GM18508 (cell line): ENCODE data around the gene TUT1.
A peak's percentile ranks its signal among the peaks of the same experiment; 100 is the strongest.
"Not testable (repeated sequence)": the region's sequence is repeated elsewhere in the genome, so short reads cannot be mapped to it uniquely, and the experiment has no call there.

Experiments
- ATAC-seq: cut with Tn5 transposase; IDR thresholded peaks from one replicate; pipeline ENCODE4 v1.9.1; 2021; ENCODE audit warnings: moderate number of reproducible peaks; ENCODE audit not compliant: insufficient read depth, unreplicated experiment

TUT1 gene

DNA sequence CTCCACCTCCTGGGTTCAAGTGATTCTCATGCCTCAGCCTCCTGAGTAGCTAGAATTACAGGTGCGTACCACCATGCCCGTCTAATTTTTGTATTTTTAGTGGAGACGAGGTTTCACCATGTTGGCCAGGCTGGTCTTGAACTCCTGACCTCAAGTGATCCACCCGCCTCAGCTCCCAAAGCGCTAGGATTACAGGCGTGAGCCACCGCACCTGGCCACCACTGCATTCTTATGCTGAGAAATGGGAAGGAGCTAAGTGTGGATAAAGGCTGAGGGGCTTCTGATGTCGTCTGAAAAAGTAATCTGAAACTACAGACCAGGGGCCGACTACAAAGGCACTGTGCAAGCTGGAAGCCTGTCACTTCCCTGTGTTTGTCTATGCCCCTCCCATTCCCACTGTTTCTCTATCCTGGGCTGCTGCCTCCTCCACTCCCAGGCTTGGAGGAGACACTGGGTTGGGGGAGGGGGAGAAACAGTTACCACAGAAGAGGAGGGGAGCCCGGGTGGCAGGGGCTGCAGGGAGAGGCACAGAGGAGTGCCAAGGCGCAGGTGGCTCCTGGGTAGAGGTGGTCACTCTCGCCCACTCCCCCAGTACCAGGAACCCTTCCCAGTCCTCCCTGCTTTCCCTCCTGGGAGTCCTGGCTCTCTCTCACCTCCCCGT is 13.3 kb upstream of the TUT1 start:
- ATAC-seq = no peak

DNA sequence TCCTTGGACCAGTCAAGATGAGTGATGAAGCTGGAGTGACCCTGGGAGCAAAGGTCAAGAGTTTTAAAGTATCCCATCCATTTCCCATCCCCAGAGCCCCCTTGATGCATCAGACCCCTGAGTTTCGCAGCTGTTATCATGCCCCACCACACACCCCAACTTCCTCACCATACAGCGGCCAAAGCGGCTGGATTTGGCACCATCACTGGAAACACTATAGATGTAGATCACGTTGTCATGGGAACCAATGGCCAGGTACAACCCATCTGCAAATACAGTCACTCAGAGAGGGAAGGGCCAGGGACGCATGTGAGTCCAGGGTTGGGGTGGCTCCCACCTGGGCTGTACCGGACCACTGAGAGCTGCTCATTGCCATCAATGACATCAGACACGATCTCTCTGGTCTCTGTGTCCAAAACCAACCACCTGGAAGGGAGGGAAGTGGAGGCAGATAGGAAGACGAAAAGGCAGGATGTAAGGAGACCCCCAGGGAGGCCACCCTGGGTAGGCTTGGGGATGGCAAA is 12.5 kb upstream of the TUT1 start:
- ATAC-seq = no peak

DNA sequence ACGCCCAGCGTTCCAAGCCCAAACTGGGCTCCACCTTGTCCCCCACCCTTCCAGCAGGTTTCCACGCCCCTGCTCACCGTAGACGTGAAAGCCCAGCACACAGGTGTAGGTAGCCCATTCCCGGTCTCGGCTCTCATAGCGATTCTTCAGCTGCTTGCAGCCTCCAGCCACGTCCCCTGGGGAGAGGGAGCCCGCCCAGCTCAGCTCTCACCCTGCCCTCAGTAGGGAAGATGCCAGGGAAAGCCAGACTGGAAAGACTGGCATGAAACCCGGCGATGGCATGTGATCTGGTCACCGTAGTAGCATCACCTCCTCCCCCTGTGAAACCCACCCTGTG is 11.7 kb upstream of the TUT1 start:
- no peak for ATAC-seq

DNA sequence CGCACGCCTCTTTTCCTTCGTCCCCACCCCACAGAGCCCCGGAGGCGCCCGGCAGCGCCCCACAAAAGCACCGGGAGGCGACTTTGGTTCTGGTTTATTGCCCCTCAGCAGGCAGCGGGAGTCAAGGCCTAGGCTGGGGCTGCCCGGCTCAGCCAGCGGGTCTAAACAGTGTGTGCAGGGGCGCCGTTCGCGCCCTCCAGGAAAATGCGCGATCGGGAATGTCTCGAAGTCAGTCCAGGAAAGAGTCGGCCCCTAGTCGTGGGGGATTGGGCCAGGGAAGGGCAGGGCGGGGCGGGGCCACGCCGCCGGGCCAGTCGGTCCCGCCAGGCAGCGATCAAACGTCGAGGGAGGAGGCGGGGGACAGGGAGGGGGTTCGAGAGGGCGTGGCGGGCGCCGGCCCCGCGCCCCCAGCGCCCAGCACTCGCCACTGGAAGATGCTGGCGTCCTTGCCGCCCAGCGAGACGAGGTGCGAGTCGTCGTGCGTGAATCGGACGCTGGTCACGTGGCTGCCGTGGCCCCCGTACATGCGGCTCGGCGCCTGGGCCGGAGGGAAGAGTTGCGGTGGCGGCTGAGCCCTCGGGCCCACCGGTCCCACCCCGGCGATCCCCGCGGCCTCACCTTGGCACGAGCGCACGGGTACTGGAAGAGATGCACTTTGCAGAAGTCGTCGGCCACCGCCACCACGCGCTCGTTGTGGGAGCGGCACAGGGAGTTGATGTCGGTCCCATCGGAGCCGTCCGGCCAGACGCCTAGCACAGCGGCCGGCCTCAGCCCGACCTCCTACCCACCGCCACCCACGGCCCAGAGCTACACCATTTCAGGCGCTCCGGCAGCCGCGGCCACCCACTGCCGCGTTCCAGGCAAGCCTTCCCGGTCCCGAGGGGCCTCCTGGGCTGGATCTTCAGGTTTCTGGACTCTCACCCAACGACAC is 11.1 kb upstream of the TUT1 start:
- no peak for ATAC-seq

DNA sequence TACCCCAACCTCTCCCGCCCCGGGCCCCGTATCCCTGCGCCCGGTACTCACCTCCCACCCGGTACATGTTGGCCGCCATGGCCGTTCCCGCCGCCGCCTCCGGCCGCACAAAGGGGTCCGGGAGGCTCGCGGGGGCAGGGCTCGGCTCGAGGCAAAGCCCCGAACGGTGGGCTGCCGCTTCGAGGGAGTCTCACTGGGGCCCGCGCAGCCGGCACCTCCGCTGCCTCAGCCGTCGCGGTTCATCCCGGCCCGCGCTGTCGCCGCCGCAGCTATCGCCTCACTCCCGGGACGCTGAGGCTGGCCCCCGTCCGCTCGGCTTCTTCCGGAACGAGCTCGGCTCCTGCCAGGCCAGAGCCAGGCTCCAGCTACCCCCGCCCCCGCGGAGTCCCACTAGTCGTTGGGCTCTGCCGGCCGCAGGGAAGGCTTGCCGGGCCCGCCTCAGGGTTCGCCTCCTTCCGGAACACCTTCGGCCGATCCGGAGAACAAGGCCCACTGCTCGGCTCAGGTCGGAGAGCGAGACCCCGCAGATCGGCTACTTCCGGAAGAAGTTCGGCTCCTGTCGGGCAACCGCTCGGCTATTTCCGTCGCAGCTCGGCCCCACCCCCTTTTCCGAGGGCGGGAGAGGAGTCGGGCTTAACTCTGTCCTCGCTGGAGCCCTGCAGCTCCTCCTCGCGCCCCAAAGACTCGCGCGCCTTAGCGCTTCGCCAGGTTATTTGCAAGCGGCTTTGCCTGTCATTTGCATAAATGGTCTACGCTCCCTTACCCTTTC is 10.2 kb upstream of the TUT1 start, which contains the start of gene MTA2:
MTA2 (minus strand) TSS at position 494 of the 769 bp plus-strand sequence; CDS start at position 79, 415 bp downstream.
- peak; percentile 48 for ATAC-seq

DNA sequence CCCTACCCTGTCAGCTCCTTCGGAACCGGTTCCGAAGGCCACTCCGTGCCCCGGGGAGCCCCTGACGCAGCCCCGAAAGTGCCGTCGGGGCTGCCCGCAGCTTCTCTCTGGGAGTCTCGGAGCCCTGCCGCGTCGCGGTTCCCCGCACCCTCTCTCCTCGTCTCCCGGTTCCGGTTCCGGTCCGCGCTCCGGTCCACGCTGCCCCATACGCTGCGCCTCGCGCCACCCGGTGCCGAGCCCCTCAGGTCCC is 9.7 kb upstream of the TUT1 start:
- no peak for ATAC-seq

DNA sequence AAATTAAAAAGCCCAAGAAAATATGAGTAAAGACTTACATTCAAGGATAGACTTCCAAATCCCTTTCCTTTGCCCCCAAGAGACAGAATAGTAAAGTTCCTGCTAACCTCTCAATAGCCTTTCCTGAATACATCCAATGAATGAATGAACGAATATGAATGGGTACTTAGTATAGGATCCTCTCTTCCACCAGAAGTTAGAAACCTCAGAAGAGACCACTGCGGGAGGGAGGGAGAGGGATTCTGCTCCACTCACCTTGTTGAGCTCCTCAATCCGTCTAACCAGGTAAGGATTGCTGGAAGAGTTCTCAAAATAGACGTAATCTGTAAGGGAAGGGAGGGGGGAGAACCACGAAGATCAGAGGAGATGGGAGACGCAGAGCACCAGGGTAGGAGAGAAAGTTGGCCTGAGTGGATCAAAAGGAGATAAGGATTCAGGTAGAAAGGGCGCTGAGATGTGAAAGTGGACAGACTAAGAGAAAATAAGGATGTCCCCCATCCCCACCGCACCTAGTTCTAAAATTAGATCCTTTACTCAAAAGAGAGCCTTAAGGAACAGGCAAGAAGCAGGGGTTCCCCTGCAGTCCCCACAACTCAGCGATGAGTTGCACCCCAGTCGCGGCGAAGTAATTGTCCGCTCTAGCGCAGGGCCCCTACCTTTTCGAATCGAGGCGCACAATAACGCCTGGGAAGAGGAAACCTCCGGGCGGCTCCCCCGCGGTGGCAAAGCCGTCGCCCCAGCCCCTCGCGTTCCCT is 9.2 kb upstream of the TUT1 start:
- no peak for ATAC-seq

DNA sequence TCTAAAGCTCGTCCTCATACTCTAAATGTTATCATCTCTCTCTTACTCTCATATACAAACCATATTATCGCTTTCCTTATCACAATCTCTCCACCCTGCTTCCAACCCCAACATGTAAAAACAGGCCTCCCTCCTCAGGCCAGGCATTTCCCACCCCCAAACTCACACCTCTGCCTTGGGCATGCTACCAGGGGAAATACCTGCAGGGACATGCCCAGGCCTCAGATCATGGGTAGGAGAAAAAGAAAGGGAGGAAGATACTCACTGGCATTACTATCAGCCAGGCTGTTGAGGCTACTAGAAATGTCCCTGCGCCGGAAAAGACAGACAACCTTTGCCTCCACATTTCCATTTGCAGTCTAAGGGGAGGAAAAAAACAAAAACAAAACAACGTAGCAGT is 8.6 kb upstream of the TUT1 start:
- ATAC-seq = no peak

DNA sequence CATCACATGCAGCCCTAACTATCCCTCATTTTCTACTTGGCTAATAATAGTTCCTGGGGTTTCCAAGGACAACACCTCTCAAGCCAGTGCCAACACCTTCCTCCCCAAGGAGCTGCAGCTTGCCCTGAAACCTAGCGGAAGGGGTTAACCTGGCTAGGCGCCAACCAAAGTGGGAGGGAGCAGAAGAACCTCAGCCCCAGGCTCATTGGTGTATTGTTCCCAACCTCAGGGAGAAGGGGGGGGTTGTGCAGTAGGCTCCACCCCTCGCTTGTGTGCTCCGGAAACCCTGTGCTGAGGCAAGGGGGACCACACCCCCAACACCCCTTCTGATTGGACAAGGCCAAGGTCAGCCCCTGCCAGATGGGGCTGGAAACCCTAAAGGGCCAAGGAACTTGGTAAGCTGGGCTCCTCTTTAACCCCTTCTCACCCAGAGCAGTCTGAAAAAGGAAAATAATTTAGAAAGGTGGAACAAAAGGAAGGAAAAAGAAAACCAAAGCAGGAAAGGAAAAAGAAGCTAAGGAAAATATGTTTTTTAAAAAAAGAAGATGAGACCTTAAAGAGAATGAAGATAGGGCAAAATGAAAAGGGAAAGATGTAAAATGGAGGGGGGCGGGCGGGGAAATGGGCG is 7.9 kb upstream of the TUT1 start:
- ATAC-seq = no peak

DNA sequence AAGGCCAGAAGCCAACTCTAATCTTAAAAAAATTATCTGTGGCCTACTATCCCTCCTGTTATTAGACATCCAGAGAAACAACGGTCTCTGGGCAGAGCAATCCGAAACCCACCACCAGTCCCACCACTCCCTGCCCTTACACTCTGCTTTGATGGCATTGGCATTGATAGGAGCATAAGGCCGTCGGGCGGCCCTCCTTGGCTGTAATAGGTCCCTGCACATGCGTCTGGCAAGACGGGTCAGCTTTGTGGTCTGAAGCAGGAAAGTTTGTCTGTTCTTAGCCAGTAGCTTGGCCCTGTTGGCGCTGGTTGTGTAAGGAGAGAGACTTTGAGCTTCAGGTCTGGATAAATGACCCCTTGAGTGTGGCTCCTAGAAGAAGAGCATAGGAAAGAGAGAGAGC is 3.8 kb upstream of the TUT1 start:
- ATAC-seq = no peak

DNA sequence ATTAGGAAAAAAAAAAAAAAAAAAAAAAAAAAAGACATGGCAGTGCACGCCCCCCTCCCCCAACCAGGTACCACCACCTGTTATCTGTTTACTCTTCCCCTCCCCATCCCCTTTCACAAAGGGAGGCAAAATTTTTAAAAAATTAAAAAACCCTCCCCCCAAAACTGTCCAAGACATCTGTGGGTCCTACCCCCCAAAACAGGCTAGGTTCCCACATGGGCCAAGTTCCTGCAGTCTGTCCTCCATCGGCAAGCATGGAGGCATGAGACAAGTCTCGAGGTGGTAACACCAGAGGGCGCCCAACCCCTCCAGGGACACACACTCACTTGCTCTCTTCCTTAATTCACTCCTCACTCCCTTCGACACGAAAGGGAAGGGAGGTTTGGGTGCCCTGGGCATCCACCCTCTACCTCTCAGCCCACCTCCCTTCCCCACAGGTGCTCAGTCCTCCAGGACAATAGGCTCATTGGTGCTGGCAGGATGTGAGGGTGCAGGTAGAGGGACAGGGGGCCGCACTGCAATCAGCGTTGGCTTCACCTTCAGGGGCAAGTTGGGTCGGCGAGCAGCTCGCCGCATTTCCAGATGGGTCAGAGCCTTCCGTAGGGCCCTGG is 2.2 kb upstream of the TUT1 start:
- no peak for ATAC-seq

DNA sequence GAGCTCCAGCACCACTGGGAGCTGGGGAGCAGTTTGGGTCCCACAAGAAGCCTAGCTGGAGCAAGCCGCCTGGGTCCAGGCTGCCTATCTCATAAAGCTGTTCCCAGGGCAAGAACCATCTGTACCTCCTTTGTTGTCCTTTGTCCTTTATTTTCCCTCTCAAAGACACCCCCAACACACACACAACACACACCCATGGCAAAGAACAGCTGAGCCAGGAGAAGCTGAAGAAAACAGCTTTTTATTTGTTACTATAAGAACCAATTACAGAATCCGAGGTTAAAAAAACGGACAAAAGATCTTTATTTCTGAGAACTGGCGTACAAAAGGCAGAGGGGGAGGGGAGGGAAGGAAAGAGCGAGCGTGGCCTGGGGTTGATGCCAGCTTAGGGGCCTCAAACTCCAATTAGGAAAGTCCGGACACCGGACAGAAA is 1.7 kb upstream of the TUT1 start:
- ATAC-seq = no peak

DNA sequence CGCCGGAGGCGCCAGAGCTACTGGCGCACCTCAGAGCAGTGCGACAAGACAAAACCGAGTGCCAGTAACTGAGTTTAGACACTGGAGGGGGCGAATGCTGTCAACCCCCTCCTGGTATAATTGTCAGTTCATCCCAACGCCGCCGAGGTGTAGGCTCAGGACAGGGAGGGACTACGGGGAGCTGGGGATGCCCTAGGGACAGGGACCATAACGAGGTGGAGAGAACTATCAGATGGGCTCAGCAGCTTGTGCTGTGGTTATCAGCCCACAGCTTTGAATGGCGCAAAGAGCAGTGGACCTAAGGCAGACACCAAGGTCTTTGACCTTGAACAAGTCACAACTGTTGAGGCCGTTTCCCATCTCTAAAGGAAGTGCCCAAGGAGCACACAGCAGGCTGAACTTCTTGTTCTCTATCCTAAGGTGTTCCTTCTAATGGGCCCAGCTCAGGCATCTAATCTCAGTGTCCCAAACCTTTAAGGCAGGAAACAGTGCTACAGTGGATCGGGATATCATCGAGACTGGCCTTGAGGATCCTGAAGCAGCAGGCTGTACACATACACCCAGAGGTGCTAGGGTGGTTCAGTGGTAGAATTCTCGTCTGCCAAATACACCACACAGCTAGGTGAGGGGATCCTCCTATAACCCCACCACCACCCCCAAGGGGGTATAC is 958 bp upstream of the TUT1 start:
- no peak for ATAC-seq

DNA sequence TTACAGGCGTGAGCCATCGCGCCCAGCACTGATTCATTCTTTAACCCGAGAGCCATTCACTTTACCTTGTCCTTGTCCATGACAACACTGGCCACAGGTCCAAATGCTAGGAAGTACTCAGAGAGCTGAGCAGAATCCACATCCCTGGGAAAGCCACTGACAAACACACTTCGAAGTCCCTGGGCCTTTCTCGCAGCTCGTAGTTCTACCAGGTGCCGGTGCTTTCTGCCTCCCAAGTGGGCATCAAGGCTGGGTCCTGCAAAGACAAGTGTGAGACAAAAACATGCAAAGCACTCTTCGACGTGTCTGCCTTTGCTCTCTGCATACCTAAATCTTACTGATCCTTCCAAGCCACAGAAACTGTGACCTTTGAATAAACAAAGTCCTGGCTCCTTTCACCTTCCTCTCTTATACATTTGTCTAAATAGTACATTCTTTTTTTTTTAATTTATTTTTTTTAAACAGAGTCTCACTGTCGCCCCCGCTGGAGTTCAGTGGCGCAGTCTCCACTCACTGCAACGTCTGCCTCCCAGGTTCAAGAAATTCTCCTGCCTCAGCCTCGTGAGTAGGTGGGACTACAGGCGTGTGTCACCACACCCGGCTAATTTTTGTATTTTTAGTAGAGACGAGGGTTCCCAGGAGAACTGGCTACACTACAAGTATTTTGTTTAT is 2.2 kb downstream of the TUT1 start:
- ATAC-seq = no peak

DNA sequence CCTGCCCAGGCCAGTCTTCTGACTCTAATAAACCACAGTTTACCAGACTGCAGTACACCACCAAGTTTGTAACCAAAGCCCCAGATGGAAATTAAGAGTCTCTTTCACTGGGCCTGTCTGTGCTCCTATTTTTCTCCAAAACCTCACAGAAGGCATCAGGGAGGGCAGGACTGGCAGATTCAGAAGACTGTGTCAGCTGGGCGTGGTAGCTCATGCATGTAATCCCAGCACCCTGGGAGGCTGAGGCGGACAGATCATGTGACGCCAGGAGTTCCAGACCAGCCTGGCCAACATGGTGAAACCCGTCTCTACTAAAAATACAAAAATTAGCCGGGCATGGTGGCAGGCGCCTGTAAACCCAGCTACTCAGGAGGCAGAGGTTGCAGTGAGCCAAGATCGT is 6.0 kb downstream of the TUT1 start:
- not testable (repeated sequence) for ATAC-seq

DNA sequence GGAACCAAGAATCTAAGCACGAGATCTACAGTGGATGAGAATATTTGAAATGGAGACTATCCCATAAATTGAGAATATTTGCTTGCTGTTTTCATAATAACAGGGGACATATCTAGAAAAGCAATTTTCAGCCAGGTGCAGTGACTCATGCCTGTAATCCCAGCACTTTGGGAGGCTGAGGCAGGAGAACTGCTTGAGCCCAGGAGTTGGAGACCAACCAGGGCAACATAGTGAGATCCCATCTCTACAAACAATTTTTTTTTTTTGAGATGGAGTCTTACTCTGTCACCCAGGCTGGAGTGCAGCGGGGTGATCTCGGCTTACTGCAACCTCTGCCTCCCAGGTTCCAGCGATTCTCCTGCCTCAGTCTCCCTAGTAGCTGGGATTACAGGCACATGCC is 9.6 kb downstream of the TUT1 start:
- ATAC-seq = not testable (repeated sequence)

DNA sequence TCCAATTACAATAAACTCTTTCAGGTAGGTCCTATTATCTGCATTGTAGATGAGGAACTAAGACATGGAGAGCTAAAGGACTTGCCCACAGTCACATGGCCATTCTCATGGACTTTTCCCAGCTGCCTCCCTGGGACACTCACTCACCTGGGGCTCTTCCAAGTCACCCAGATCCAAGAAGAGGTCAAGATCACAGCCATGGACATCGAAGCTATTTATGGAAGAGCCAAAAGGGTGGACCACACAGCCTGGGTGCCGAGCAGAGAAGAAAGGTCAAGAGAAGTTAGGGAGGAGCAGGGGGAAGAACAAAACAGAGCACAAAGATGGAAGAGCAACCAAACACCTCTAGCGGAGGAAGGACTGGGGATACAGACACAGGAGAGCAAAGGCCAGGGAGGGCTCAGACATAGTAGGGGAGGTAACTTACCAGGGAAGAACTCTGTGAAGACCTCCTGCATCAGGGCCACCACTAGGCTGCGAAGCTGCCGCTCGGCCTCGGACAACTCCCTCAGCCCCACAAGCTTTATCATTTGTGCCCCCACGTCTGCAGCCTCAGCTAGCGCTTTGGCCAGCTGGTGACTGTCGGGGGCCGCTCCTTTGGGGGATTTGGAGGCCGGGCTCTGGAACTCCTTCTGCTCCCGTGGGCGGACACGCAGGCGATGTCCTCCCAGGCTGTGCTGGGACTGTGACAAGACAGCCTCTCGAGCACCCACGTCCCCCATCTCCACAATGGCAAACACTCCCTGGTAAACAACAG is 10.2 kb downstream of the TUT1 start:
- no peak for ATAC-seq

DNA sequence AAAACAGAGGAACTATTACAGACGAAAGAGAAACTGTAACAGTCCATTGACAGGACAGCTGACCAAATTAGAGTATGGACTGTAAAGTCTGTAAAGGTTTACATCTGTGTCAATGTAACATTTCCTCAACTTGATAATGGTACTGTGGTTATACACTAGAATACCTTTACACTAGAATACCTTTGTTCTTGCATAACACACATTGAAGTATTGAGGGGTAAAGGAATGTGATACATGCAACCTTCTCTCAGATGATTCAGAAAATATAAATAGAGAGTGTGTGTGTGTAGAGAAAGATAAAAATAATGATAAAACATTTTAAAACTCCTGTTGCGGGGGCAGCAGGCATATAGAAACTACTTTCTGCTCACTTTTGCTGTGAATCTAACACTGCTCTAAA is 12.1 kb downstream of the TUT1 start:
- ATAC-seq = no peak
